H1 (cell line): ENCODE measurements around the gene PDK2.
"Not testable (repeated sequence)": the region's sequence is repeated elsewhere in the genome, so short reads cannot be mapped to it uniquely, and the experiment has no call there.

Source experiments
- BACH1 ChIP-seq: IDR thresholded peaks from 2 replicates; pipeline ENCODE4 v1.6.1; 2012; ENCODE audit warnings: low read length, improper control_type of control experiment
- CEBPB ChIP-seq: IDR thresholded peaks from 2 replicates; pipeline ENCODE4 v1.6.1; 2012; ENCODE audit warnings: low read depth, low read length
- EGR1 ChIP-seq: IDR thresholded peaks from 2 replicates; pipeline ENCODE4 v1.6.1; 2011; ENCODE audit warnings: low read depth, low read length, borderline replicate concordance
- EP300 ChIP-seq, 2 experiments: IDR thresholded peaks; 1 replicate in 1 of 2; 2 replicates in 1 of 2; pipeline ENCODE4 v1.6.1; 2011 to 2012; ENCODE audit warnings: low read depth in 2 of 2, low read length in 2 of 2, mild to moderate bottlenecking in 2 of 2, borderline replicate concordance in 1 of 2, inconsistent platforms in 1 of 2, moderate library complexity in 1 of 2
- FOSL1 ChIP-seq: IDR thresholded peaks from 2 replicates; pipeline ENCODE4 v1.6.1; 2011; ENCODE audit warnings: mild to moderate bottlenecking, low read depth, low read length, moderate library complexity; ENCODE audit not compliant: insufficient read depth
- GTF2F1 ChIP-seq: IDR thresholded peaks from 2 replicates; pipeline ENCODE4 v1.6.1; 2012; ENCODE audit warnings: low read depth, low read length, improper control_type of control experiment, borderline replicate concordance
- PHF8 ChIP-seq: fragments of 200-600 bp; sonication (generic); conservative IDR thresholded peaks from 2 replicates; pipeline ENCODE4 v1.7.1; 2012; ENCODE audit warnings: low read depth, mild to moderate bottlenecking, inconsistent platforms, low read length, moderate library complexity
- POLR2A ChIP-seq, 2 experiments: IDR thresholded peaks; 1 replicate in 1 of 2; 2 replicates in 1 of 2; pipeline ENCODE4 v1.6.1; 2011; ENCODE audit warnings: low read depth in 2 of 2, low read length in 2 of 2, mild to moderate bottlenecking in 2 of 2; ENCODE audit errors: control extremely low read depth in 1 of 2
- POLR2AphosphoS5 ChIP-seq: IDR thresholded peaks from 2 replicates; pipeline ENCODE4 v1.6.1; 2011; ENCODE audit warnings: low read depth, low read length
- RBBP5 ChIP-seq: IDR thresholded peaks from 2 replicates; pipeline ENCODE4 v1.7.1; 2012; ENCODE audit warnings: low read depth, mild to moderate bottlenecking, inconsistent platforms, low read length, moderate library complexity, borderline replicate concordance
- SIX5 ChIP-seq: IDR thresholded peaks from 2 replicates; pipeline ENCODE4 v1.6.1; 2011; ENCODE audit warnings: mild to moderate bottlenecking, low read depth, low read length
- TF ChIP-seq, protein P1 (sequence below), 3 experiments: IDR thresholded peaks; 1 replicate in 2 of 3; 2 replicates in 1 of 3; pipeline versions ENCODE4 v1.5.1 to v1.6.1; 2011; ENCODE audit warnings: low read length in 3 of 3, mild to moderate bottlenecking in 3 of 3, inconsistent platforms in 2 of 3, low read depth in 1 of 3, moderate library complexity in 1 of 3; ENCODE audit not compliant: insufficient read depth in 1 of 3; ENCODE audit errors: control extremely low read depth in 1 of 3
- TF ChIP-seq, protein P2 (sequence below): IDR thresholded peaks from 2 replicates; pipeline ENCODE4 v1.6.1; 2012; ENCODE audit warnings: low read length, inconsistent platforms

- not testable (repeated sequence) for TF ChIP-seq EP300 (IDR thresholded peaks at IDR 0.05; ENCODE audit: borderline replicate concordance in 1 of 2, low read depth in 2 of 2, low read length in 2 of 2); EGR1; POLR2AphosphoS5; POLR2A (IDR thresholded peaks at IDR 0.05; ENCODE audit: control extremely low read depth in 1 of 2, low read depth in 2 of 2, low read length in 2 of 2); BACH1; FOSL1; SIX5; GTF2F1; CEBPB; PHF8; RBBP5
- TF ChIP-seq, protein P1, sequence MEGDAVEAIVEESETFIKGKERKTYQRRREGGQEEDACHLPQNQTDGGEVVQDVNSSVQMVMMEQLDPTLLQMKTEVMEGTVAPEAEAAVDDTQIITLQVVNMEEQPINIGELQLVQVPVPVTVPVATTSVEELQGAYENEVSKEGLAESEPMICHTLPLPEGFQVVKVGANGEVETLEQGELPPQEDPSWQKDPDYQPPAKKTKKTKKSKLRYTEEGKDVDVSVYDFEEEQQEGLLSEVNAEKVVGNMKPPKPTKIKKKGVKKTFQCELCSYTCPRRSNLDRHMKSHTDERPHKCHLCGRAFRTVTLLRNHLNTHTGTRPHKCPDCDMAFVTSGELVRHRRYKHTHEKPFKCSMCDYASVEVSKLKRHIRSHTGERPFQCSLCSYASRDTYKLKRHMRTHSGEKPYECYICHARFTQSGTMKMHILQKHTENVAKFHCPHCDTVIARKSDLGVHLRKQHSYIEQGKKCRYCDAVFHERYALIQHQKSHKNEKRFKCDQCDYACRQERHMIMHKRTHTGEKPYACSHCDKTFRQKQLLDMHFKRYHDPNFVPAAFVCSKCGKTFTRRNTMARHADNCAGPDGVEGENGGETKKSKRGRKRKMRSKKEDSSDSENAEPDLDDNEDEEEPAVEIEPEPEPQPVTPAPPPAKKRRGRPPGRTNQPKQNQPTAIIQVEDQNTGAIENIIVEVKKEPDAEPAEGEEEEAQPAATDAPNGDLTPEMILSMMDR (IDR thresholded peaks at IDR 0.05; ENCODE audit: control extremely low read depth in 1 of 3, insufficient read depth in 1 of 3, low read depth in 1 of 3, low read length in 3 of 3) = not testable (repeated sequence)
- TF ChIP-seq, protein P2, sequence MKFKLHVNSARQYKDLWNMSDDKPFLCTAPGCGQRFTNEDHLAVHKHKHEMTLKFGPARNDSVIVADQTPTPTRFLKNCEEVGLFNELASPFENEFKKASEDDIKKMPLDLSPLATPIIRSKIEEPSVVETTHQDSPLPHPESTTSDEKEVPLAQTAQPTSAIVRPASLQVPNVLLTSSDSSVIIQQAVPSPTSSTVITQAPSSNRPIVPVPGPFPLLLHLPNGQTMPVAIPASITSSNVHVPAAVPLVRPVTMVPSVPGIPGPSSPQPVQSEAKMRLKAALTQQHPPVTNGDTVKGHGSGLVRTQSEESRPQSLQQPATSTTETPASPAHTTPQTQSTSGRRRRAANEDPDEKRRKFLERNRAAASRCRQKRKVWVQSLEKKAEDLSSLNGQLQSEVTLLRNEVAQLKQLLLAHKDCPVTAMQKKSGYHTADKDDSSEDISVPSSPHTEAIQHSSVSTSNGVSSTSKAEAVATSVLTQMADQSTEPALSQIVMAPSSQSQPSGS = not testable (repeated sequence)
Observed at GRCh38 chr17:50061713-50062045, 33.5 kb upstream of the PDK2 start.
